ENCODE data around the gene STX19. TPM values are rescaled to one million over a fixed set of nuclear protein-coding genes. Genes with fewer than 3 reads are reported as not detected.

STX19 gene
- total RNA-seq, 1 experiment from 2014 or later = not detected

- Histone ChIP-seq H3K27me3 (replicated peaks; ENCODE audit: control insufficient read depth, insufficient read depth, low read length) (no peaks in the 10 kb centered on the region), H3K4me1 (no peaks in the 10 kb centered on the region), H3K9me3 (no peaks in the 10 kb centered on the region), H3K36me3 (ENCODE audit: control insufficient read depth, insufficient read depth, low read length) (no peaks in the 10 kb centered on the region), H3K4me3 (ENCODE audit: low read depth, low read length) (no peak overlapping the region)
- Mint-ChIP-seq H3K27me3 (ENCODE audit: insufficient read depth, unreplicated experiment) (no peaks in the 10 kb centered on the region), H3K27ac (ENCODE audit: unreplicated experiment) (no peak overlapping the region), H3K36me3 (ENCODE audit: insufficient read depth, unreplicated experiment) (no peaks in the 10 kb centered on the region), H3K9me3 (ENCODE audit: unreplicated experiment) (no peaks in the 10 kb centered on the region), H3K4me1 (ENCODE audit: low read depth, unreplicated experiment) (no peaks in the 10 kb centered on the region), H3K4me3 (ENCODE audit: unreplicated experiment) (no peak overlapping the region)
- no peak for TF ChIP-seq CTCF (IDR thresholded peaks at IDR 0.05; ENCODE audit: insufficient read depth in 1 of 2, low read depth in 1 of 2, low read length in 1 of 2, severe bottlenecking in 1 of 2, unreplicated experiment in 1 of 2)
- no TSS peak for BruUV-seq (replicated peaks)
- DNase-seq = no peak
- intact Hi-C loops (cut with micrococcal nuclease; ENCODE audit: unreplicated experiment) = no loop called here
- ChIA-PET CTCF (no interaction called here), POLR2A (no interaction called here)
These were observed 36.2 kb downstream of the STX19 start for GRCh38 chr3:93992207-93992606.

- no peaks in the 10 kb centered on the region for H3K27me3 ChIP-seq (replicated peaks; ENCODE audit: control insufficient read depth, insufficient read depth, low read length)
- no peaks in the 10 kb centered on the region for H3K9me3 Mint-ChIP-seq (ENCODE audit: unreplicated experiment)
- H3K27me3 Mint-ChIP-seq (ENCODE audit: insufficient read depth, unreplicated experiment) = no peaks in the 10 kb centered on the region
- no peak overlapping the region for H3K4me3 Mint-ChIP-seq (ENCODE audit: unreplicated experiment)
- H3K4me1 Mint-ChIP-seq (ENCODE audit: low read depth, unreplicated experiment) = no peaks in the 10 kb centered on the region
- H3K4me1 ChIP-seq = no peaks in the 10 kb centered on the region
- no TSS peak for BruUV-seq (replicated peaks)
- H3K4me3 ChIP-seq (ENCODE audit: low read depth, low read length) = no peak overlapping the region
- intact Hi-C loops (cut with micrococcal nuclease; ENCODE audit: unreplicated experiment) = no loop called here
- no peaks in the 10 kb centered on the region for H3K36me3 ChIP-seq (ENCODE audit: control insufficient read depth, insufficient read depth, low read length)
- no peaks in the 10 kb centered on the region for H3K9me3 ChIP-seq
- no peak for TF ChIP-seq CTCF (IDR thresholded peaks at IDR 0.05; ENCODE audit: insufficient read depth in 1 of 2, low read depth in 1 of 2, low read length in 1 of 2, severe bottlenecking in 1 of 2, unreplicated experiment in 1 of 2)
- POLR2A ChIA-PET = no interaction called here
- CTCF ChIA-PET = no interaction called here
- no peaks in the 10 kb centered on the region for H3K36me3 Mint-ChIP-seq (ENCODE audit: insufficient read depth, unreplicated experiment)
- DNase-seq = no peak
- no peak overlapping the region for H3K27ac Mint-ChIP-seq (ENCODE audit: unreplicated experiment)
These were observed 36.8 kb downstream of the STX19 start for GRCh38 chr3:93991631-93992030.

GRCh38 chr3:93989241-93989640 lies 39.2 kb downstream of the STX19 start:
- no peak overlapping the region for H3K27ac Mint-ChIP-seq (ENCODE audit: unreplicated experiment)
- no peak for TF ChIP-seq CTCF (IDR thresholded peaks at IDR 0.05; ENCODE audit: insufficient read depth in 1 of 2, low read depth in 1 of 2, low read length in 1 of 2, severe bottlenecking in 1 of 2, unreplicated experiment in 1 of 2)
- CTCF ChIA-PET = no interaction called here
- intact Hi-C loops (cut with micrococcal nuclease; ENCODE audit: unreplicated experiment) = no loop called here
- BruUV-seq (replicated peaks) = no TSS peak
- no peak overlapping the region for H3K4me3 Mint-ChIP-seq (ENCODE audit: unreplicated experiment)
- H3K4me1 Mint-ChIP-seq (ENCODE audit: low read depth, unreplicated experiment) = no peaks in the 10 kb centered on the region
- POLR2A ChIA-PET = no interaction called here
- Histone ChIP-seq H3K27me3 (replicated peaks; ENCODE audit: control insufficient read depth, insufficient read depth, low read length) (no peaks in the 10 kb centered on the region), H3K36me3 (ENCODE audit: control insufficient read depth, insufficient read depth, low read length) (no peaks in the 10 kb centered on the region), H3K4me3 (ENCODE audit: low read depth, low read length) (no peak overlapping the region), H3K9me3 (no peaks in the 10 kb centered on the region), H3K4me1 (no peaks in the 10 kb centered on the region)
- DNase-seq = no peak
- no peaks in the 10 kb centered on the region for H3K36me3 Mint-ChIP-seq (ENCODE audit: insufficient read depth, unreplicated experiment)
- no peaks in the 10 kb centered on the region for H3K9me3 Mint-ChIP-seq (ENCODE audit: unreplicated experiment)
- H3K27me3 Mint-ChIP-seq (ENCODE audit: insufficient read depth, unreplicated experiment) = no peaks in the 10 kb centered on the region

Measured in Caco-2 (cell line).